NCI-H1092 treated with DMSO at 0.1 percent for 48 hours (cell line): ENCODE measurements around the gene COX14.

Source experiments
- DNase-seq: peaks from one replicate; lab custom pipeline; 2025; lab: John Stamatoyannopoulos, UW

The COX14 gene

DNA sequence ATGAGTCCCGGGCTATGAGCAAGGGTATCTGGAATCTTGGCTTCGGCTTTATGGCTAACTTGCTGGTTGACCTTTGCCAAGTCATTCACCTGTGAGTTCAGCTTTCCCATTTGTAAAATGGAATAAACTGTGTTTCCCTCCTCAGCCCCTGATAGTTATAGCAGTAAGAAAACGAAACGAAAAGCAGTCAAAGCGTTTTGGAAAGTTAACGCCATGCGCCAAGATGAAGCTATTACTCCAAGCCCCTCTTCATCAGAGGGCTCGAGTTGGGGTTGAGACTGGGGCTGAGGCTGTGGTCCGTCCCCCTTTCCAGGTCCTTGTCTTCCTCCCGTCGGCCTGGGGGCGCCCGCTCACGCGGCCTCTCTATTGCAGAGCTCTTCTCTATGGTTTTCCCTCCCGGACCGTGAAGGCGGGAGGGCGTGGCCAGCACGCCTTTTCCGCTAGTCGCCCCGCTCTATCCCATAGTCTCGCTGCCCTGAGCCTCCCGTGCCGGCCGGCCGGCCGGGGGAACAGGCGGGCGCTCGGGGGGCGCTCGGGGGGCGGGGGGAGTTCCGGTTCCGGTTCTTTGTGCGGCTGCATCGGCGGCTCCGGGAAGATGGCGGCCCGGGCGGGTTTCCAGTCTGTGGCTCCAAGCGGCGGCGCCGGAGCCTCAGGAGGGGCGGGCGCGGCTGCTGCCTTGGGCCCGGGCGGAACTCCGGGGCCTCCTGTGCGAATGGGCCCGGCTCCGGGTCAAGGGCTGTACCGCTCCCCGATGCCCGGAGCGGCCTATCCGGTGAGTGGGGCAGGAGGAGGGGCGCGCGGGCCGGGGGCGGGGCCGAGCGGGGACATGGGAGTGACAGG, 27.0 kb upstream of the COX14 start, which contains the start of gene SMARCD1:
SMARCD1 (plus strand) TSS at position 568 of the 840 bp plus-strand sequence; CDS start at position 596, 28 bp downstream.
- peak; percentile 90 for DNase-seq

DNA sequence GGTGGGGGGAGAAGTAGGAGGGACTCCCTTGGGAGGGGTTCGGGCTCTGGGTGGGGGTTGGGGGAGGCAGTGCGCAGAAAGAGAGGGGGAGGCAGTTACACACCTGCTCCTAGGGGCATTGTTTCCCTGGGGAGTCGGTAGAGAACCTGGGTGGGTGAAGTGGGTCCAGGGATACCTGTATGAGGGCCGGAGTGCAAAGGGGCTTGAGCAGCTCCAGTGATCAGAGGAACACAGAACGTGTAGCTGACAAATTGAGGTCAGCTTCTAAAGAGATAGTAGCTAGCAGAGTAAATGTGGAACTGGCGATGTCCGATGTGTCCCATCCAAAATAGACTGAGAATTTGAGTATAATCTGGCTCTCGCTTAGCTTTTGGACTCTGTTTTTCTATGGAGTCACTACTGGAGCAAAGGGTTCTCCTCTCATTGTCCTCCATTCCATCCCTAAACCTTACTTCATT, 26.4 kb upstream of the COX14 start:
- DNase-seq: peak; percentile 62

DNA sequence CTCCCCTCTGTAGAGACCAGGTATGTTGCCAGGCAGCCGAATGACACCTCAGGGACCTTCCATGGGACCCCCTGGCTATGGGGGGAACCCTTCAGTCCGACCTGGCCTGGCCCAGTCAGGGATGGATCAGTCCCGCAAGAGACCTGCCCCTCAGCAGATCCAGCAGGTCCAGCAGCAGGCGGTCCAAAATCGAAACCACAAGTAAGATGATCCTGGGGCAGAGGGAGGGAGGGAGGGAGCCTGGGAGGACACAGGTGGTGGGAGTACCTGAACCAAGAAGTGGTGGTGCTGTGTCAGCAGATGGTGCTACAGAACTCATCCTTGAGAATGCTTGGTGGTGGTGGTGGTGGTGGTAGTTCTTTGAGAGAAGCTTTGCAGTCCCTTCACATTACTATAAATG, 25.9 kb upstream of the COX14 start:
- DNase-seq: no peak

DNA sequence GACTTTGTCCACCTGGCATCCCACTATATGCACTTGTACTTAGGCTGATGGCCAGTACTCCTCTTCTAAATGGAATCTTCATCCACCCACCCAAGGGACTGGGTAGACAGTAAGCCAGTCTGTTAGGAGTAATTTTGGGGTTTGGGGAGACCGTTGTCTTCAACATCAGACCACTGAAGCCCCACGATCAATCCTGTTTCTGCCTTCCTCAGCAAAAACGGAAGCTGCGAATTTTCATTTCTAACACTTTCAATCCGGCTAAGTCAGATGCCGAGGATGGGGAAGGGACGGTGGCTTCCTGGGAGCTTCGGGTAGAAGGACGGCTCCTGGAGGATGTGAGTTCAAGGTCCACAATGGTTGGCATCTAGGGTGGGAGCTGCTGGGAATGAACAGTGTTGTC, 24.9 kb upstream of the COX14 start:
- DNase-seq: no peak

DNA sequence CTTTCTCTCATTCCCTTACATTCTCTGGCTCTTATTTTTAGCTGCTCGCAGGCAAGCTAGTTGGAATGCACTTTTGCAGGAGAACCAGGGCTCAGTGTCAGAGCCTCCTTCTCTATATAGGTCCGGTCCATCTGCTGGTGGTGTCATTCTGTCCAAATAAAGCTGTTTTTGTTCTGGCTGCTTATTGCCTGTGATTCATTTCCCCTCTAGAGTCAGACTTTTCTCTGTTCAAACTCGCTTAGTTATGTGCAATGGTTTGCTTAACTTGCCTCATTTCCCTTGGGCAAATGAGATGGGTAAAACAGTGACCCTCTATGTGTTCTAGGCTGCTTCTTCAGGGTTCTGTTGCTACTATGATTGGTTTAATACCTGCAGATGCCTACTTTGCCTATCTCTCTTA, 24.0 kb upstream of the COX14 start:
- no peak for DNase-seq

DNA sequence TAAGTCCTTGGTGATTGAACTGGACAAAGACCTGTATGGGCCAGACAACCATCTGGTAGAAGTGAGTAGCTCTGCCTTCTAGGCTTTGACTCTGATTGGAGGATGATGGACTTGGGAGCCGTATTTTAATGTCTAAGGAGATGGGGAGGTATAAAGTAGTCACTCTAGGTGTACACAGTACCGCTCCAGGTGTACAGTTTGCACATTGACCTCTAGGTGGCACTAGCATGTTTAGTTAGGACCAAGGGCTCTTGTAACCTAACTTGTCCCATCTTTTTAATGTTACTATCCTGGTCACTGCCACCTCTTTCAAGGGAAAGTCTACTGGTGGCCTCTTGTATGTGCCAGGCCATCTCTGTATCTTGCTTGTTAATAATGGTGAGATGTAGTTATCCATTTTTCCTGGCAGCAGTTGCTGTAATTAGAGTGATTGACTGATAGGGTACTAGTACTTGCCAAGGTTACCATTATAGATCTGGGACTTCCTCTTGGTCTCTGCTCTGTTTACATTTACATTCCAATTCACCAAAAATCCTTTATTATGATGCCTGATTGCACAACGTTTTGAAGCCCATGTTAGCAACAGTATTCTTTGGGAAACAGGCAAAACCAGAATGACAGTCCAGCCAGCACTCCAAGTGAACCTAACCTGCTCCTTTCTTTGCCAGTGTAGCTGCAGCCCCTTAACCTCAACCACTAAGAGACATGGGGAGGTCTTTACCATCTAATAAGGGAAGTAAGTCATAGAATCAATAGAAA, 23.3 kb upstream of the COX14 start:
- no peak for DNase-seq

DNA sequence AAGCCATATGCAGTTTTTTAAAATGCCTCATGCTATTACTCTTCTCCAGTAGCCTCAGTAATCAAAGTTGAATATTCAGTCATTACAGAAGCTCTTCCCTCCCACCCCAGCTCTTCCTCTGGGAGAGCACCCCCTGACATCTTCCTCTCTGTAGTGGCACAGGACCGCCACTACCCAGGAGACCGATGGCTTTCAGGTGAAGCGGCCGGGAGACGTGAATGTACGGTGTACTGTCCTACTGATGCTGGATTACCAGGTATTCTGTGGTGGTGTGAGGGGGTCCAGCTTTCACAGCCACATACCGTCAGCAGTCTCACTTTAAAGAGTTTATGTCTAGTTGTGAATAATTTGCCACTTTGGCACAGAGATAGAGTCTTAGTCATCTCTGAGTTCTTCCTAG, 22.3 kb upstream of the COX14 start:
- no peak for DNase-seq

DNA sequence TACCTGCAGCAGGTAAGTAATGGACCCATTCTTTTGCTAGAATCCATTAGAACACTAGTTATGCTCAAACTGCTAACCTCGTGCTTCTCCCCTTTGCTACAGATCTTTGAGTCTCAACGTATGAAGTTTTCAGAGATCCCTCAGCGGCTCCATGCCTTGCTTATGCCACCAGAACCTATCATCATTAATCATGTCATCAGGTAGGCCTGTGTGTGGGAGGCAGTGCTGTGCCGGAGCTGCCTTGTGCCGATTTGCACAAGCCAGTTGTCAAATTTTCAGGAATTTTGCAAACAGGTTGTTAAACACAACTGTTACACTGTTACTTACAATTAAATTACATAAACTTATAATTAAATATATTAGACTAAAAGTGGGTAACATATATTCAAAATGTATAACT, 21.6 kb upstream of the COX14 start:
- no peak for DNase-seq

DNA sequence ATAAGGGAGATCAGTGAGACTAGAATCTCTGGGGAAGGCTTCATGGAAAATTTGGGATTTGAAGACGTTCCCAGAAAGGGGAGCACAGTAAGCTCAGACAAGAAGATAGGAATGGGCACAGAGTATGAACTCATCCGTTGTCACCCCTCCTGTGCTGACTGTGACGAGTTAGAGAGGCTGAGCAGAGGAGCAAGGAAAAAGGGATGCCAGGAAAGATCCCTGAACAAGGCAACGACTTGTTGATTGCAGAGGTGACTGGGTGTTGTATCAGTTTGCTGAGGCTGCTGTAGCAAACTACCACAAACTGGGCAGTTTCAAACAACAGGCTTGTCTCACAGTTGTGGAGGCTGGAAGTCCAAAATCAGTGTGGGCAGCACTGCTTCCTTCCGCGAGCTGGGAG, 14.1 kb upstream of the COX14 start:
- no peak for DNase-seq

DNA sequence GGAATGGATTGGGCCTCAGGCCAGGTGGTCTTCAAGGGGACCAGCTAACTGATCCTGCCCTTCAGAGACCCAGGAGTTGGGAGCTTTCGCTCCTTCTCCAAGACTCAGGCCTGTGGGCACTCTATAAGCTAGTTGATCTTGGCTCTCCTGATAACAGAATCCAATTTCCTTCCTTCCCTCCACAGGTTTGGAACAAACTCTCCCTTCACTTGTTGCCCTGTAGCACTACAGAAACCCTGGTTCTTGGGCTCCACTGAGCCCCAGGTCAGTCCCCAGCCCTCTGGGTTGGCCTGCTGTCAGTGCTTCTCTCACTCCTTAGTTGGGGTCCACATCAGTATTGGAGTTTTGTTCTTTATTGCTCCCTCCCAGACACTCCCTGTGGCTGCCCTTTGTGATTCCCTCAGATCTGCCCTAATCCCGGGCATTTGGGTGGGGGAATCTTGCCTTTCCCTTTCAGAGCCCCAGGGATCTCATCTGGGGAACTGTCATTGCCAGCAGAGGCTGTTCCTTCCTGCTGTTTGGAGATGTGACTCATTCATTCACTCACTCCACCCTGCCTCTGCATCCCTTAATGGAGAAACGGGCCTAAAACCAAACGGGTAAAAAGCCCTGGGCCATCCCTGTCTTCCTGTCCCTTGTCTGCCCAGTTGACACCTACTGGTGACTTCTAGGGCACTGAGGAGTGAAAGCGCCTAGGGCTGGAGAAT, 12.6 kb upstream of the COX14 start:
- DNase-seq: no peak

DNA sequence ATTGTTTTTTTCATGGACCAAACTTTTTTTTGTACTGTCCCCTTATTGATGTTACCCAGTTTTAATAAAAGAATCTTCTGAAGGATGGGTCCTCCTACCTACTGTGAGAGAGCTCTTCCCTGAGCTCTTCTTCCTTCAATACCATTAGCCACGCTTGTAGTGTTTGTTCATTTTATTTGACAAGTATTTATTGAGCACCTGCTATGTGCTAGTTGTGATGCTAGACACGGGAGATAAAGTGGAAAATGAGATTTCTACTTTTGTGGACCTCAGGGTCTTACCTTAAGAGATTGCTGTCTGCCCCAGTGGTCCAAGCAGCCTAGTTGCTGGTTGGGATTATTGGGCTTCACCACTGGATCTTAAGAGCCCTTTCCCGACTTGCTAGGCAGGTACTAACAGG, 11.5 kb upstream of the COX14 start:
- no peak for DNase-seq

DNA sequence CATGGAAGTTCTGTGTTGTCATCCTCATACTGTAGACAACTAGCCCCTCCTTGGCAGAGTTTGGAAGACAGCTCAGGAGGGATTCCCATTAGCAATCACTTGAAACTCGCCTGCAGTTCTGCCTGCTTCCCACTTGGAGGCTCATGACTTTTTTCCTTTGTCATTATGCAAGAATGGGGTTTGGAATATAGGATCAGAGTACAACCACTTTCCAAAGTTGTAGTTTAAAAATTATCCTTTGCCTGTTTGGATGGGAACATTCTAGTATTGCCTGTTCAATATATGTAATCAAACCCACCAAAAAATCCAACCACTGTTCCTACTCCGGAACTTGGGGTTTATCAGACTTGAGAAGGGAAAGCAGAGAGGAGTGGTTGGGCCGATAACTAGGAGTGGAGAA, 10.4 kb upstream of the COX14 start:
- DNase-seq: no peak

DNA sequence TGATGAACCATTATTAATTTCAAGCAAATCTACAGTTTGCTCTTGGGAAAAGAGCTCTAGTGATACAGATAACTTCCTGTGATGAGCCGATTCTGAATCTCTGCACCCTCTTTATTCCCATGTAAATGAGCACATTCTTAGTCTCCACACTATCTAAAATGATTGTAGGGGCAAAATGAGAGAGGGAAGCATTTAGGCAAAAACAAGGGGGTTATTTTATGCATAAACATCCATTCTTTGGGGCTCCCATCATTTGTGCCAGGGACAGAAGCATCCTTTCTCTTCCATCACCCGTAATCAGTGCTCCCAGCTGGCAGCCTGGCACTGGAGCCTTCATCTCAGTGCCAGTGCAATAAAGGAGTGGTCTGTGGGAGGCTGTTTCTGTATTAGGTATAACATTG, 9.9 kb upstream of the COX14 start:
- DNase-seq: no peak

DNA sequence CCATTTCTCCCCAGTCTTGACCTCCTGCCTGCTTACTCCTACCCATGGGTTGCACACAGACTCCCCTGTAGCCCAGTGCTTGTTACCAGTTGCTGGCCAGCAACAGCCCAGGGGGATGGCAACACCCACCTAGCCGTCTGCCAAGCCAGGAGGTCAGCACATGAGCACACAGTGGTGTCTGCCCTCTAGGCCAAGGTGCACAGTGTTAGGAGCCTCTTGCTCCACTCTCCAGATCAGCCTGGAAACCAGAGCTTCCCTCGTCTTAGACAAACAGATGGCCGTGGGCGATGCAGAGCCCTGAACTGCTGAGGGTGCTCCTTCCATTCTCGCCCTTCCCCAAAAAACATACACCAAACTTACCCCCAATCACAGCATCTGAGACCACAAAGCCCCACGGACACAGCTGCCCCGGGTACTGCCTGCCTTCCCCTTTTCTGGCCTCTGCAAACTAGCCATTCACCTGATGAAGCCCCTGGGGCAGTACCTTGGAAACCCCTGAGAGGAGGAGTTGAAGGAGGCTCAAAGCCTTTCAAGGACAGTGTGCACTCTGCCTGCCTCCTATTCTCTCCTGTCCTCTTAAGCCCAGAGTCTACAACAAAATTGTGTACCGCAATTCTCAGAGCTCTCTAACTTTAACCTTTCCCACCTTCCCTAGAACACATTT, 9.3 kb upstream of the COX14 start:
- no peak for DNase-seq

DNA sequence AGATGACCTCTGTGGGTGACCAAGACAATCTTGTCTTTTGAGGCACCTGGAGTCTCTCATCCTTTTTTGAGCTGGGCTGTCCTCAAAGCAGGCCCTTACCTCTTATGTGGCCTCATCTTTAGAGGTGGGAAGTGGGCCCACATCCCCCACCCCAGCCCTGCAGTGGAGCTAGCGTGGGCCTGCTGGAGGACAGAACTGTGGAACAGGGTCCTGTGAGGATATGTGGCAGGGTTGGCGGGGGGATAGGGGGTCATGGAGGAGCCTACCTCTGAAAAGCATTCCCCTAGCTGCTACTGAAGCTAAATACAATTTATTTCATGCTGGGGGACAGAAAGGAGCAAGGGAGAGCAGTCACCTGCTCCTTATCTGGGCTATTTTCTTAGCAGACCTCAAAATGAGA, 8.7 kb upstream of the COX14 start:
- no peak for DNase-seq

DNA sequence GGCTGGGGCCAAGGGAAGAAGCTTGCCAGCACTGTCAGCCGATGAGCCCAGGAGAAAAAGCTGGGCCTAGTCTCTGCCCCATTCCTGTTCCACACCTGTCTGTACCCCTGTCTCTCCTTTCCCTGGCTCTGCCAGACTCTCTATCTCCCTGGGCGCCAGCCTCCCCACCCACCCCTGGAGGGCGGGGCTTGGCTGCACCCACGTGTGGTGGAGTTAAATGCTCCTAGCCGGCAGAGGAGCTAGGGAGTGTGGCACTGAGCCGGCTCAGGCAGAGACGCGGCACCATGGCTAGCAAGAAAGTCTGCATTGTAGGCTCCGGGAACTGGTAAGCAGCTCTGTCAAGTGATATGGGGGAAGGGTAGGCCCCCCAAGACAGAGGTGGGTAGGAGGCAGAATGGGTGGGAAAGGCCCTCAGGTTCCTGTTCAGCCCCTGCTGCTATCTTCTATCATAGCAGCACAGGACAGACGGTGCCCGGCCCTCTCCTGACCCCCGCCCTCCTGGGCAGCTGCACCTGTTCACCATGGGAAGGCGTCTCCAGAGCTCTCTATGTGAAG, 8.2 kb upstream of the COX14 start, which contains the start of gene GPD1:
GPD1 (plus strand) TSS at position 242 of the 555 bp plus-strand sequence; CDS start at position 285, 43 bp downstream.
- DNase-seq: peak; percentile 57

DNA sequence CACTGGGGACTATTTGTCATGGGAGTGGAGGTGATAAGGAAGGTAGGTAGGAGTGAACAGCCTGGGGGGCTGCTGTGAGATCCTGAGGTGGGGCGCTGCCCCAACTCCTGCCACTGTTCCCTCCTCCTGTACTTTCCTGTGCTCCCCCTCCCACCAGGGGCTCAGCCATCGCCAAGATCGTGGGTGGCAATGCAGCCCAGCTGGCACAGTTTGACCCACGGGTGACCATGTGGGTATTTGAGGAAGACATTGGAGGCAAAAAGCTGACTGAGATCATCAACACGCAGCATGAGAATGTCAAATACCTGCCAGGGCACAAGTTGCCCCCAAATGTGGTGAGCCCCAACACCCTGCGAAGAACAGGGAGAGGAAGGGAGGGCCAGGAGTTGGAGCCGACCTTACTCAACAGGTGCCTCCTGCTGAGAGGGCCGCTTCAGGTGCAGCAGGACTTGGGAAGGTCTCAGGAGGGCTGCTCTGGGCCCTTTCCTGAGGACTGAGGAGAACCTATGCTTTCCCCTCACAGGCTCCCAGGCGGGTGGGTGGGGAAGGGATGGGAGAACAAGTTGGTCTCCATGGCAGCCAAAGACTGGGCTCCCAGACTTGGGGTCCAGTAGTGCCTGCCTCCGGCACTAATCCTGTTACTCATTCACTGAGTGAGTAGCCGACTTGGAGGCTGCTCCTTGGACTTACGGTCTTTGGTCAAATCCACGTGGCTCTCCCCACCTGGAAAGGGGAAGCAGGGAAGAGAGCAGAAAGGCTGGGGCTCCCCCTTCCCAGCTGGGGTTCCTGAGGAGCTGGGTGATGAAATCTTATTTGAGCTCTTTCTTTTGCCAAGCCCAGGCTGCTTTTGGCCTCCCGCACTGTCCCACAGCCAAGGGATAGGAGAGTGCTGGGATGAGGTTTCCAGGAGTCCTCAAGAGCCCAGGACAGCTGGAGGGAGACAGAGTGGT, 7.3 kb upstream of the COX14 start:
- DNase-seq: no peak

DNA sequence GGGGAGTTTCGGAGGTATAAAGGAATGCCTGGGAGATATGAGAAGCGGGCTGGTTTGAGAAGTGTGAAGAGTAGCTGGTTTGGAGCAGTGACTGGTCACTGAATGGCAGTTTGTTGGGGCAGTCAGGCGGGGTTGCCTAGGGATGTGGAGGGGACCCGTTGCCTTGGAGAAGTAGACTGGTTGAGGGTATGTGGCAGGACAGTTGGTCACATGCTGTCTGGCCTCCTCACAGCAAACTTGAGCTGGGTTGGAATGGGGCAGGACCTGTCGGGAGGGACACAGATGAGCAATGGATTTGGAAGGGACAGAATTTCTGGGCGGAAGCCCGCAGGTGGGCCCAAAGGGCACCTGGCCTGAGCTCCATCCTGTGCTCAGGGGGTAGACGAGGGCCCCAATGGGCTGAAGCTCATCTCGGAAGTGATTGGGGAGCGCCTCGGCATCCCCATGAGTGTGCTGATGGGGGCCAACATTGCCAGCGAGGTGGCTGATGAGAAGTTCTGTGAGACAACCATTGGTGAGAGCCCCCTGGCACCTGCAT, 6.1 kb upstream of the COX14 start:
- no peak for DNase-seq

DNA sequence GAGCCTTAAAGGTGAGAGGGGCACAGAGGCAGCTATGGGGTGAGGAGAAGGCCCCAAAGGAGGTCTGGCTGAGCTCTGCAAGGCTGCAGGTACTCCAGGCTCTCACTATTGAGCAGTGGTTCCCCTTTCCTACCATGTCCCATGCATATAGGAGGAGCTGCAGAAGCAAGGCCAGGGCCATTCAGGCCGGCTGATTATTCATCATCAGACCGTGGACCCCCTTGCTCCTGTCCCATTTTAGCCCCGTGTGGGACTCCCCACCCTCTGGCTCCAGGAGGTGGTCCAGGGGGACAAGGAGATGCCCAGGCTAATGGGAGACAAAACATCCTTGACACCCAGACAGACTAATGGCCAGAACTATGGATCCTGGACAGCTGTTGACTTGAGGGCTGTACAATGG, 5.1 kb upstream of the COX14 start:
- DNase-seq: no peak
